IPS DF 4.7 (cell line): ENCODE results near the gene LRG1.

Experiments
- DNase-seq: peaks from one replicate; pipeline ENCODE4 v3.0.0-alpha.2; 2013; ENCODE audit warnings: low spot score; ENCODE audit errors: extremely low read depth

Gene LRG1, protein sequence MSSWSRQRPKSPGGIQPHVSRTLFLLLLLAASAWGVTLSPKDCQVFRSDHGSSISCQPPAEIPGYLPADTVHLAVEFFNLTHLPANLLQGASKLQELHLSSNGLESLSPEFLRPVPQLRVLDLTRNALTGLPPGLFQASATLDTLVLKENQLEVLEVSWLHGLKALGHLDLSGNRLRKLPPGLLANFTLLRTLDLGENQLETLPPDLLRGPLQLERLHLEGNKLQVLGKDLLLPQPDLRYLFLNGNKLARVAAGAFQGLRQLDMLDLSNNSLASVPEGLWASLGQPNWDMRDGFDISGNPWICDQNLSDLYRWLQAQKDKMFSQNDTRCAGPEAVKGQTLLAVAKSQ

GRCh38 chr19:4539693-4540581, at the start of gene LRG1:
Gene LRG1 (minus strand): TSS chr19:4540036. CDS start chr19:4540013, 23 bp downstream.
- DNase-seq, result no peak

DNA sequence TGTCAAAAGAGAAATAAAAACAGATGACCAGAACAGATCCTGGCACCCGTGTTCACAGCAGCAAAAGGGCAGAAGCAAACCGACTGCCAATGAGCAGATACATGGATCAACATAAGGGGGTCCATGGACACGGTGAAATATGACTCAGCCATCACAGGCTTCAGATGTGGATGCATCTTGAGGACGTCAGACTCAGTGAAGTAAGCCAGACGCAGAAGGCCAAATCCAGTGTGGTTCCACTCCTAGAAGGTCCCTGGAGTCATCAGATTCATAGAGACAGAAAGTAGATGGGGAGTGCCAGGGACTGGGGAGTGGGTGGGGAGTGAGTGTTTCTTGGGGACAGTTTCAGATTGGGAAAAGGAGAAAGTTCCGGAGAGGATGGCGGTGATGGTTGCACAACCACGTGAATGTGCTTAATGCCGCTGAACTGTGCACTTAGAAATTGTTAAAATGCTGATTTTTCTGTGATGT, 48.5 kb upstream of the LRG1 start:
- DNase-seq, result no peak

- no peak for DNase-seq
Measured at GRCh38 chr19:4587527-4587926, 47.7 kb upstream of the LRG1 start.

- DNase-seq, result no peak
Measured at GRCh38 chr19:4586691-4587090, 46.9 kb upstream of the LRG1 start.

DNA sequence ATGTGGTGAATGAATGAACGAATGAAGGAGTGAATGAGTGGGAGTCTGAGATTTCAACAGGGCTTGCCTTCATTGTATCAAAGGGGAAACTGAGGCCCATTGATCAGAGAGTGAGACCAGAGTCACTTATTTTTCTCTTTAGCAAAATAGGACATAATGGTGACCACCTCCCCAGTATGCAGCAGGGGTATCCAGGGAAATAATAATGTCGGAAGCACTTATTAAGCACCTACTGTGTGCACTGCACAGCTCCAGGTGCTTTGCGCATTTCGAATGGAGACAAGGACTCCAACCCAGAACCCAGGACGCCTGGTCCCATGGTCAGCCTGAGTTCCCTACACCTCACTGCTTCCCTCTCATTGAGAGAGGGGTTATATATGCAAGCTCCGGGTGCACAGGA, 46.4 kb upstream of the LRG1 start:
- no peak for DNase-seq

DNA sequence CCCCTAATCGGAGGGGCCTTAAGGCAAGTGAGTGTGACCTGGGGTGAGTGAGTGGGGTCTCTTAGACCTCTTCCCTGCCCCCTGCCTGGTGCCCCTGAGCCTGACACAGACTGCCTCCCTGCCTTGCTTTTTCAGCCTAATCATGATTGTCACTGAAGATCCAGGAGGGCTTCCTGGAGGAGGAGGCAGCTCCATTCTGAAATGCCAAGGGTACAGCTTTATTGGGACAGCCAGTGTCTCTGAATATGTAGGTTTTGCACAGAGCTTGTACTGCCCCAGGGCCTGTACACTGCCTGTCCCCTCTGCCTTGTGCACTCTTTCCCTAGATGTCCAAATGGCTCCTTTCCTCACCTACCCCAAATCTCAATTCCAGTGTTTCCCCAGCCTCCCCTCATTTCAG, 45.7 kb upstream of the LRG1 start:
- no peak for DNase-seq

DNA sequence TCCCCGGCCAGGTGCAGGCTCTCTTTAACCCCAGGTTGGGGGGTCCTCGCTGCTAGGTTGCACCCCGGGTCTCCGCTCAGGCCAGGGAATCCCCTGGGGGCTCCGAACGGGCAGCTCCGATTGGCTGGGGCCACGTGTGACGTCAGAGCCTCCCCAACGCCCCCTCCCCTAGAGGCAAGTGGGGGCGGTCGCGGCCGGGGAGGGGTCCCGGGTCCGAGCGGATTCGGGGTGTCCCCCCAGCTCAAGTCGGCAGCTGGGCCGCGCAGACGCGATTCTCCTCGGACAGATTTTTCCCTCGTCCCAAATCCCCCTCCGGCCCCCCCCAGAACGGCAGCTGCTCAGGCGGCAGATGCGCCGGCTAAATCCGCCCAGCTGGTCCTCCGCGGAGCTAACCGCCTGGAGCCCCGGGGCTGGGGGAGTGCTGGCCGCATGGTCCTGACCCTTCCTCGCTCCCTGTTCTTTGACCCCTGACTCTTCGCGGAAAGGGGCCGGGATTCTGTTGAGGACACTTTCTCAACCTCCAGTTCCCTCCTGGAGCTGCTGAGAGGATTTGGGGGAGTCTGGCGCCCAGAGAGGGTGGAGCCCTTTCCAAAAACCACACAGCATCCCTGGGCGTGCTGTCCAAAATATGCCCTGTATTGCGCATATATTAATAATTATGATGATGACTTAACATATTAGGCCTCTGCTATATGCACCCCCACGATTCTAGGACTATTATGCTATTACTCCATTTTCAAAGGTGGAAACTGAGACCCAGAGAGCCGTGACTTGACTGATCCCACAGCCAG, 45.0 kb upstream of the LRG1 start:
- DNase-seq, result no peak

- no peak for DNase-seq
Measured at GRCh38 chr19:4583961-4584669, 44.3 kb upstream of the LRG1 start.

GRCh38 chr19:4582980-4583842, 43.4 kb upstream of the LRG1 start:
- DNase-seq, result no peak

GRCh38 chr19:4581666-4582553, 42.1 kb upstream of the LRG1 start:
- no peak for DNase-seq

DNA sequence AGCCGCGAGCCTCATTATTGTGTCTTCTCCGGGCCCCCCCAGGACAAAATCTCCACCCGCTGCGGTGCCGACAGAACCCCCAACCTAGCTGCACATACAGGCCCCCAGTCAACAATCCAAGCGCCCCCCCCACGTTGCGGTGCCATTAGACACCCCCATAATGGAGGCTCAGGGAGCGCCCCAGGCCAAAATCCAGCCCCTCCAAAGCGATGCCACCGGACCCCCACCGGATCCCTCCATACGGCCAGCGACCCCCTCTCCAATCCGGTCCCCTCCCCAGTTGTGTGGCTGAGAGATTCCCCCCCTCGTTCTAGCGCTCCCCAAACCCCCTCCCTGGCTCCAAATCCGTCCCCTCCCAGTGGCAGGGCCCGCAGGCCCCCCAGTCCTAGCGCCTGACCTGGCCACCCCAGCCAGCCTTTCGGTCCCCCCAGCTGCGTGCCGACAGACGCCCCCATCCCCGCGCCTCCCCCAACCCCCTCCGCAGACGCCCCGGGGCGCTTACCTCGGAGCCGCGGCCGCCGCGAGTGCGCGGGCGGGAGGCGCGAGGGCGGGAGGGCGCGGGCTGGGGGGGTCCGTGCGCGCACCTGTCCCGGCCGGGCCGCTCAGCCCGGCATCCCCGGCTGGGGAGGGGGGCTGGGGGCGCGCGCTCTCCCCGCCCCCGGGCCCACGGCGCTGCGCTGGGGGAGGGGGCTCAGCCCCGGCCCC, 41.3 kb upstream of the LRG1 start:
- DNase-seq, result no peak

DNA sequence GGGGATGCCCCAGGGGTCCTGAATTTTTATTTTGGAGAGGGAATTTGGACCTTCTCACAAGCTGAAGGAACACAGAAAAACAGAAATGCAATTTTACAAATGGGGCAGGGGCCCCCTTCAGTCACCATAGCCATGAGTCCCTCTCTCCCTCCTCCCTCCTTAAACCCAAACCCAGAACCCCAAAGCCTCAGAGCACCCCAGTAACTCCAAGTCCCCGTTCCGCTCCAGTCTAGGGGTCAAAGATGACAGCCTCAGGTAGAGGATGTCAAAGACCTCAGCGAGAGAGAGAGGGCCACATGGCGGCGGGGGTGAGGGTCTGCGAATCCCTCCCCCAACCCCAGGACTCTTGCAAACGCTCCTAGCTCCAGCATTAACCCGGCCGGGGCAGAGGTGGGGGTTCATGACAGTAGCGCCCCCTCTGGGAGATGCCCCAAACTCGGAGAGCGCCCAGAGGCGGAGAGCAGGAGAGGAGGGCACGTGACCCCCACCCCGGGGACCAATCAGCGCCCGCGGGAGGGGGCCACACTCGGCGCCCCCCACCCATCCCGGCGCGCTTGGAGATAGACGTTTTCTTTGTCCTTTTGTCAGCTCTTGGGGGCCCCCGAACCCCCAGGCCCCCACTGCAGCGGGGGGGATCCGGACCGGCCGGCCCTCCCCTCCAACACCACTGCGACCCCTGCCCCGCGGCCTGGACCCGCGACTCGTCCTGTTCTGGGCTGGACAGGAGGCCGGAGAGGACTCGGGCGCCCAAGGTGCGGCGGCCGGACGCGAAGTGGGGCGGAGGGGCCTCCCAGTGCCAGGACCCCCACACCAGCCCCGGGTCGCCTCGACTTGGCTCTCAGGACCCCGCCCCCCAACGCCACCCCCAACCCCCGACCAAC, 40.4 kb upstream of the LRG1 start:
- DNase-seq, result no peak

- no peak for DNase-seq
Measured at GRCh38 chr19:4579389-4579788, 39.6 kb upstream of the LRG1 start.

DNA sequence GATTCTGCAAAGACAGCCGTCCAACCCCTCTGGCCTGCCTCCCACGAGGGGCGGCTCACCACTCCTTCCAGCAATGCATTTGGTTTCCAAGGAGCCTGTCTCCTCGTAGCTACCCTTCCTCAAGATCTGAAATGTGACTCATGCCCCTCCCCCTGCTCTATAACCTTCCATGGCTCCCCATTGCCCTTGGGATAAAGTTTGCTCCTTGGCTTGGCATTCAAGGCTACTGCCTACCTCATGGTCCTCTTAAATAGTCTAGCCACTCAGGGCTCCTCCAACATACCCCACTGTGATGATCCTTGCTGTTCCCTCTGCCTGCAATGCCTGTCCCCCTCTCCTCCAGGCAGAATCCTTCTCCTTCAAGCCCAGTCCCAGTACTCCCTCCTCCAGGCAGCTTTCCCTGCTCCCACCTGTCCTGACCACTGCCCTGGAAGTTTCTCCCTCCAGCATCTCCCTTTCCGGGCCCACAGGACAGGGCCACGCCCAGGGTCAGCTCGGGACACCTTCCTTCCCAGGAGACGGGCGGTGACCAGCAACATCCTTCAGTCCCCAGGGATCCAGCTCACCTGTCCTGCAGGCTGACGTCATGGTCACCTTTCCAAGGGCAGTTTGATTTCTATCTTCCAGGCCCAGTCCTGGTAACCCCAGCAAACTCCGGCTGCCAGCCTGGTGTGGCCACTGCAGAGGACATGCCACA, 38.9 kb upstream of the LRG1 start:
- DNase-seq, result no peak

GRCh38 chr19:4577020-4577782, 37.4 kb upstream of the LRG1 start:
- DNase-seq, result no peak
